Stimulated activated CD8-positive, alpha-beta memory T cell treated with anti-CD3 and anti-CD28 coated beads, Interleukin-4, amount 100 ng/mL, for 4 hours (primary cell): Measurements from ENCODE around the gene PPP2R5D.
A peak's percentile ranks its signal among the peaks of the same experiment; 100 is the strongest.
"Not testable (repeated sequence)": the region's sequence is repeated elsewhere in the genome, so short reads cannot be mapped to it uniquely, and the experiment has no call there.

Experiments
- DNase-seq, 2 donors: peaks; one replicate each; pipeline ENCODE4 v3.0.0-alpha.2; 2020; ENCODE audit warnings: low read depth in 2 of 2, low spot score in 1 of 2

Gene PPP2R5D

GRCh38 chr6:42988486-42989020 lies 4.2 kb downstream of the PPP2R5D start:
- no peak for DNase-seq

GRCh38 chr6:42989923-42990322 lies 5.6 kb downstream of the PPP2R5D start:
- DNase-seq = no peak

- DNase-seq = no peak
Measured at GRCh38 chr6:42993445-42993844, 9.1 kb downstream of the PPP2R5D start.

GRCh38 chr6:42996513-42996912 lies 12.1 kb downstream of the PPP2R5D start:
- DNase-seq = no peak

GRCh38 chr6:42998205-42998604 lies 13.8 kb downstream of the PPP2R5D start:
- DNase-seq = not testable (repeated sequence)

GRCh38 chr6:43001843-43002242 lies 17.5 kb downstream of the PPP2R5D start:
- DNase-seq = no peak

- no peak for DNase-seq
Measured at GRCh38 chr6:43005844-43006243, 21.5 kb downstream of the PPP2R5D start.

GRCh38 chr6:43006251-43006650 lies 21.9 kb downstream of the PPP2R5D start:
- DNase-seq = no peak

- DNase-seq = no peak
Measured at GRCh38 chr6:43007126-43007525, 22.8 kb downstream of the PPP2R5D start.

GRCh38 chr6:43009124-43009523 lies 24.8 kb downstream of the PPP2R5D start:
- no peak for DNase-seq

- no peak for DNase-seq
Measured at GRCh38 chr6:43011207-43011606, 26.8 kb downstream of the PPP2R5D start.

GRCh38 chr6:43012364-43012763 lies 28.0 kb downstream of the PPP2R5D start:
- DNase-seq = no peak

- DNase-seq = no peak
Measured at GRCh38 chr6:43013097-43013842, 28.9 kb downstream of the PPP2R5D start.

GRCh38 chr6:43013843-43014433 lies 29.6 kb downstream of the PPP2R5D start, which contains the start of the genes KLHDC3 and MEA1:
Gene KLHDC3 (plus strand): TSS chr6:43014249. CDS start chr6:43017193, 2,944 bp downstream.
Gene MEA1 (minus strand): TSS chr6:43013946. CDS start chr6:43013813, 133 bp downstream.
- DNase-seq = peak; percentile 97 to 98

GRCh38 chr6:43014434-43014909 lies 30.1 kb downstream of the PPP2R5D start:
- DNase-seq = no peak

- no peak for DNase-seq
Measured at GRCh38 chr6:43016176-43016942, 32.0 kb downstream of the PPP2R5D start.

GRCh38 chr6:43016943-43017334 lies 32.6 kb downstream of the PPP2R5D start:
- no peak for DNase-seq

GRCh38 chr6:43019152-43019551 lies 34.8 kb downstream of the PPP2R5D start:
- DNase-seq = no peak

GRCh38 chr6:43020052-43020705 lies 35.8 kb downstream of the PPP2R5D start:
- no peak for DNase-seq

- no peak for DNase-seq
Measured at GRCh38 chr6:43020847-43021246, 36.5 kb downstream of the PPP2R5D start.
